ENCODE results near the gene ROGDI. TPM values are rescaled to one million over a fixed set of nuclear protein-coding genes. Genes with fewer than 3 reads are reported as not detected.

Gene ROGDI
- total and polyA plus RNA-seq, 4 donors: 14.6 to 37.1 (median 30.5) TPM

GRCh38 chr16:4839942-4840341, 37.5 kb upstream of the ROGDI start:
- Histone ChIP-seq H3K4me3 (no peak overlapping the region), H3K9ac (ENCODE audit: insufficient read depth in 1 of 2, low read length in 2 of 2) (no peak overlapping the region), H3K27me3 (ENCODE audit: control insufficient read depth in 3 of 3, insufficient read depth in 3 of 3, low read length in 2 of 3) (no peaks in the 10 kb centered on the region), H3K9me3 (ENCODE audit: control insufficient read depth in 4 of 4, insufficient read depth in 3 of 4, low read length in 3 of 4) (no peaks in the 10 kb centered on the region), H3K36me3 (ENCODE audit: control insufficient read depth in 4 of 4, insufficient read depth in 4 of 4, low read length in 4 of 4) (peaks cover 23 to 49% (median 44%) of the 10 kb centered on the region in 4 donors), H3K27ac (ENCODE audit: low read depth in 1 of 2, low read length in 1 of 2) (no peak overlapping the region), H3K4me1 (ENCODE audit: control insufficient read depth in 5 of 5, insufficient read depth in 5 of 5, low read length in 5 of 5) (peaks cover 0 to 5% (median 0%) of the 10 kb centered on the region in 5 donors)
- 88 to 93% methylated on average over 5 of the region's 5 CpGs for WGBS, 2 donors
- DNase-seq (no peak), ATAC-seq (ENCODE audit: insufficient read depth, low FRiP score) (no peak)
- TF ChIP-seq, protein P1, sequence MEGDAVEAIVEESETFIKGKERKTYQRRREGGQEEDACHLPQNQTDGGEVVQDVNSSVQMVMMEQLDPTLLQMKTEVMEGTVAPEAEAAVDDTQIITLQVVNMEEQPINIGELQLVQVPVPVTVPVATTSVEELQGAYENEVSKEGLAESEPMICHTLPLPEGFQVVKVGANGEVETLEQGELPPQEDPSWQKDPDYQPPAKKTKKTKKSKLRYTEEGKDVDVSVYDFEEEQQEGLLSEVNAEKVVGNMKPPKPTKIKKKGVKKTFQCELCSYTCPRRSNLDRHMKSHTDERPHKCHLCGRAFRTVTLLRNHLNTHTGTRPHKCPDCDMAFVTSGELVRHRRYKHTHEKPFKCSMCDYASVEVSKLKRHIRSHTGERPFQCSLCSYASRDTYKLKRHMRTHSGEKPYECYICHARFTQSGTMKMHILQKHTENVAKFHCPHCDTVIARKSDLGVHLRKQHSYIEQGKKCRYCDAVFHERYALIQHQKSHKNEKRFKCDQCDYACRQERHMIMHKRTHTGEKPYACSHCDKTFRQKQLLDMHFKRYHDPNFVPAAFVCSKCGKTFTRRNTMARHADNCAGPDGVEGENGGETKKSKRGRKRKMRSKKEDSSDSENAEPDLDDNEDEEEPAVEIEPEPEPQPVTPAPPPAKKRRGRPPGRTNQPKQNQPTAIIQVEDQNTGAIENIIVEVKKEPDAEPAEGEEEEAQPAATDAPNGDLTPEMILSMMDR (IDR thresholded peaks at IDR 0.05; ENCODE audit: control extremely low read depth, extremely low read depth): no peak

DNA sequence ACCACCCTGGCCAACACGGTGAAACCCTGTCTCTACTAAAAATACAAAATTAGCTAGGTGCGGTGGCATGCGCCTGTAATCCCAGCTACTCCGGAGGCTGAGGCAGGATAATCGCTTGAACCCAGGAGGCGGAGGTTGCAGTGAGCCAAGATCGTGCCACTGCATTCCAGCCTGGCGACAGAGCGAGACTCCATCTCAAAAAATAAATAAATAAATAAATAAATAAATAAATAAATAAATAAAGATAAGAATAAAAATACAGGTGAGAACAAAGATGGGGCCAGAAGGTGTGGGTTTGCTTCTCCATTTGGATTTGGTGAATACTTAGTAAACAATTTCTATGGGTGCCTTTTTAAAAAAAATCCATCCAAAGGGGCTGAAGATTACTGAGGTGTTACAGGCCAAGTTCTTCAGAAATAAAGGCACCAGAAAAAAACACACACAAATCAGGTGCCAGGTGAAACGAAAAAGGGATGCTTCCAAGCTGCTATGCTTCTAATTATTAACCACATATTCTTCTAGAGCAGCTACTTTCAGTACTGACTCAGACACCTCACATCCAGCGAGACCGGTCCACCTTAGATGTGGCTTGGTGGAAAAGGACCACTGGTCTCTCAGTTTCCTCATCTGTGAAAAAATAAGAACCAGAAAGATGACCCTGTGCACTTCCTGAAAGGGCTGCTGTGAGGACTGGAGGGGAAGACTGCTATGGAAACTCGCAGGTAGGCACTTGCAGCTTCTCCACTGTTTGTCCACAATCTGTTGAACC, 35.5 kb upstream of the ROGDI start:
- H3K36me3 ChIP-seq (ENCODE audit: control insufficient read depth in 4 of 4, insufficient read depth in 4 of 4, low read length in 4 of 4): peaks cover 19 to 45% (median 33%) of the 10 kb centered on the region in 4 donors
- no peak for ATAC-seq (ENCODE audit: insufficient read depth, low FRiP score)

GRCh38 chr16:4836727-4837126, 34.3 kb upstream of the ROGDI start:
- TF ChIP-seq, protein P1 (IDR thresholded peaks at IDR 0.05; ENCODE audit: control extremely low read depth, extremely low read depth): no peak
- H3K36me3 ChIP-seq (ENCODE audit: control insufficient read depth in 4 of 4, insufficient read depth in 4 of 4, low read length in 4 of 4): peaks cover 19 to 54% (median 35%) of the 10 kb centered on the region in 4 donors
- H3K27me3 ChIP-seq (ENCODE audit: control insufficient read depth in 3 of 3, insufficient read depth in 3 of 3, low read length in 2 of 3): no peaks in the 10 kb centered on the region
- WGBS, 2 donors: 98 to 100% methylated on average over 2 of the region's 2 CpGs
- no peak overlapping the region for H3K9ac ChIP-seq (ENCODE audit: insufficient read depth in 1 of 2, low read length in 2 of 2)
- DNase-seq: no peak
- H3K4me3 ChIP-seq: no peak overlapping the region
- peaks cover 0 to 5% (median 0%) of the 10 kb centered on the region in 5 donors for H3K4me1 ChIP-seq (ENCODE audit: control insufficient read depth in 5 of 5, insufficient read depth in 5 of 5, low read length in 5 of 5)
- no peak for ATAC-seq (ENCODE audit: insufficient read depth, low FRiP score)
- H3K27ac ChIP-seq (ENCODE audit: low read depth in 1 of 2, low read length in 1 of 2): no peak overlapping the region
- H3K9me3 ChIP-seq (ENCODE audit: control insufficient read depth in 4 of 4, insufficient read depth in 3 of 4, low read length in 3 of 4): no peaks in the 10 kb centered on the region

More for the DNA sequence above, 35.5 kb upstream of the ROGDI start:
- Histone ChIP-seq H3K27me3 (ENCODE audit: control insufficient read depth in 3 of 3, insufficient read depth in 3 of 3, low read length in 2 of 3) (no peaks in the 10 kb centered on the region), H3K9me3 (ENCODE audit: control insufficient read depth in 4 of 4, insufficient read depth in 3 of 4, low read length in 3 of 4) (no peaks in the 10 kb centered on the region), H3K4me3 (no peak overlapping the region), H3K4me1 (ENCODE audit: control insufficient read depth in 5 of 5, insufficient read depth in 5 of 5, low read length in 5 of 5) (peaks cover 0 to 5% (median 0%) of the 10 kb centered on the region in 5 donors), H3K9ac (ENCODE audit: insufficient read depth in 1 of 2, low read length in 2 of 2) (no peak overlapping the region), H3K27ac (ENCODE audit: low read depth in 1 of 2, low read length in 1 of 2) (no peak overlapping the region)
- no peak for DNase-seq
- TF ChIP-seq, protein P1 (IDR thresholded peaks at IDR 0.05; ENCODE audit: control extremely low read depth, extremely low read depth): no peak
- 86 to 95% methylated on average over 13 of the region's 13 CpGs for WGBS, 2 donors

Measured in lung (tissue), 12 donors.